ENCODE measurements around the gene COL5A1. TPM values are rescaled to one million over a fixed set of nuclear protein-coding genes. Genes with fewer than 3 reads are reported as not detected.

COL5A1 gene
- total RNA-seq, 1 experiment from 2014 or later, result 9.5 TPM

DNA sequence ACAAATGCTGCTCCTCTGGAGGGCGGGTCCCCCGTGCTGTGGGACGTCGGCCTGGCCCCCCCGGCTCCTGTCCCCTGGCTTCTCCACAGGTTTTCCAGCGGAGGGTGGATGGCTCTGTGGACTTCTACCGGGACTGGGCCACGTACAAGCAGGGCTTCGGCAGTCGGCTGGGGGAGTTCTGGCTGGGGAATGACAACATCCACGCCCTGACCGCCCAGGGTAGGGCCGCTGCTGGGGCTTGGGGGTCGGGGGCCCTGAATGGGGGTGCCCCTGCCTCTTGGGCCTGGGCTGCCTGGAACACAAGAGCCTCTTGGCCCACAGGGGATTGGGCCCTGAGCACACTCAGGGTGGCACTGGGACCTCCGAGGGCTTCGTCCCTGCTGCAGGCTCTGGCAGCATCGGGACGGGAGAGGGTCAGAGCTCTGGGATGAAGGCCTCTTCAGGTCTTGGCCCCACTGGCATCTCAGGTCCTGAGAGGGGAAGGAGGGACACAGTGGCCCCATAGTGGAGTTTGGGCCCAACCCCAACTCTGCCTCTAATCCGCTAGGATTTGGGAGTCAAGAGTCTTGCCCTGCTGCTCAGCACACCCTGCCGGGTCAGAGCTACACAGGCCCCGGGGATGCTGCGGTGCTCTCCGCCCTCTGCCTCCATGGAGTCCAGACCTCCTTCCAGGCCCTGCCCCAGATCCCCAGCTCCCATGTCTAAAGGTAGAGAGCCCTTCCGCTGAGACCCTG is 244.2 kb downstream of the COL5A1 start:
- Histone ChIP-seq H2BK12ac (ENCODE audit: insufficient read length, low read depth, low read length) (no peak overlapping the region), H2BK15ac (ENCODE audit: low read depth, low read length) (no peak overlapping the region), H4K91ac (ENCODE audit: insufficient read length, low read depth, low read length) (no peak overlapping the region), H3K9ac (ENCODE audit: extremely low read depth, insufficient read length, low read length) (no peak overlapping the region), H4K20me1 (ENCODE audit: control insufficient read depth, insufficient read depth, insufficient read length) (no peaks in the 10 kb centered on the region), H3K4me1 (ENCODE audit: insufficient read depth, low read length) (no peaks in the 10 kb centered on the region), H2BK20ac (ENCODE audit: low read depth, low read length, poor library complexity, severe bottlenecking) (no peak overlapping the region), H2BK5ac (ENCODE audit: insufficient read length, low read length) (no peak overlapping the region), H2AK5ac (ENCODE audit: insufficient read length, low read length) (no peak overlapping the region), H3K56ac (ENCODE audit: insufficient read length, low read depth, low read length) (no peak overlapping the region), H3K23ac (ENCODE audit: insufficient read length, low read depth, low read length) (no peak overlapping the region), H2BK120ac (ENCODE audit: low read depth, low read length, poor library complexity, severe bottlenecking) (no peak overlapping the region), H3K4me2 (ENCODE audit: insufficient read depth, insufficient read length, low read length) (no peak overlapping the region), H3K79me2 (ENCODE audit: insufficient read depth, low read length) (no peaks in the 10 kb centered on the region), H4K8ac (replicated peaks; ENCODE audit: insufficient read length, low read depth, low read length) (no peak overlapping the region), H3K79me1 (ENCODE audit: insufficient read depth, low read depth, low read length, poor library complexity, severe bottlenecking) (no peaks in the 10 kb centered on the region), H2AFZ (ENCODE audit: low read length) (no peak overlapping the region), H3K27ac (ENCODE audit: insufficient read length, low read depth, low read length) (no peak overlapping the region), H3K9me3 (ENCODE audit: control insufficient read depth, low read depth, low read length) (no peaks in the 10 kb centered on the region), H3K14ac (ENCODE audit: insufficient read depth, low read length) (no peak overlapping the region), H3K23me2 (ENCODE audit: insufficient read length, low read depth, low read length, poor library complexity, severe bottlenecking) (no peaks in the 10 kb centered on the region), H3T11ph (ENCODE audit: low read length) (no peak overlapping the region), H3K18ac (ENCODE audit: insufficient read length, low read depth, low read length) (no peak overlapping the region), H3K4ac (ENCODE audit: low read depth, low read length) (no peak overlapping the region), H3K27me3 (ENCODE audit: insufficient read depth, low read length) (no peaks in the 10 kb centered on the region), H4K5ac (ENCODE audit: insufficient read length, low read depth, low read length) (no peak overlapping the region)
- TF ChIP-seq, protein P1, sequence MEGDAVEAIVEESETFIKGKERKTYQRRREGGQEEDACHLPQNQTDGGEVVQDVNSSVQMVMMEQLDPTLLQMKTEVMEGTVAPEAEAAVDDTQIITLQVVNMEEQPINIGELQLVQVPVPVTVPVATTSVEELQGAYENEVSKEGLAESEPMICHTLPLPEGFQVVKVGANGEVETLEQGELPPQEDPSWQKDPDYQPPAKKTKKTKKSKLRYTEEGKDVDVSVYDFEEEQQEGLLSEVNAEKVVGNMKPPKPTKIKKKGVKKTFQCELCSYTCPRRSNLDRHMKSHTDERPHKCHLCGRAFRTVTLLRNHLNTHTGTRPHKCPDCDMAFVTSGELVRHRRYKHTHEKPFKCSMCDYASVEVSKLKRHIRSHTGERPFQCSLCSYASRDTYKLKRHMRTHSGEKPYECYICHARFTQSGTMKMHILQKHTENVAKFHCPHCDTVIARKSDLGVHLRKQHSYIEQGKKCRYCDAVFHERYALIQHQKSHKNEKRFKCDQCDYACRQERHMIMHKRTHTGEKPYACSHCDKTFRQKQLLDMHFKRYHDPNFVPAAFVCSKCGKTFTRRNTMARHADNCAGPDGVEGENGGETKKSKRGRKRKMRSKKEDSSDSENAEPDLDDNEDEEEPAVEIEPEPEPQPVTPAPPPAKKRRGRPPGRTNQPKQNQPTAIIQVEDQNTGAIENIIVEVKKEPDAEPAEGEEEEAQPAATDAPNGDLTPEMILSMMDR (conservative IDR thresholded peaks at IDR 0.05), result no peak
- Mint-ChIP-seq H3K4me3 (no peak overlapping the region), H3K4me1 (peaks cover 0 to 4% of the 10 kb centered on the region in 2 experiments; a peak in 2 of 4 replicates), H3K27ac (peak overlapping the region in 1 of 3 experiments; percentile 36; a peak in 1 of 7 replicates), H3K9me3 (no peaks in the 10 kb centered on the region), H3K36me3 (ENCODE audit: insufficient read depth in 1 of 3, low read depth in 3 of 3) (no peaks in the 10 kb centered on the region), H3K27me3 (ENCODE audit: low read depth) (no peaks in the 10 kb centered on the region; the same call in none of the 2 replicates)
- no CpG with 5 or more reads among the region's 24 CpGs for WGBS (ENCODE audit: extremely low coverage, insufficient read length, low lambda C conversion rate)
- DNase-seq, result no peak
